Stimulated activated CD8-positive, alpha-beta memory T cell treated with anti-CD3 and anti-CD28 coated beads, Interleukin-12 subunit alpha, Interleukin-12 subunit beta, amount 100 ng/mL, for 1 hour (primary cell): Measurements from ENCODE around the gene C1QTNF5.

Source experiments
- DNase-seq: peaks from one replicate; pipeline ENCODE4 v3.0.0-alpha.2; 2020; ENCODE audit warnings: low read depth

Gene C1QTNF5

DNA sequence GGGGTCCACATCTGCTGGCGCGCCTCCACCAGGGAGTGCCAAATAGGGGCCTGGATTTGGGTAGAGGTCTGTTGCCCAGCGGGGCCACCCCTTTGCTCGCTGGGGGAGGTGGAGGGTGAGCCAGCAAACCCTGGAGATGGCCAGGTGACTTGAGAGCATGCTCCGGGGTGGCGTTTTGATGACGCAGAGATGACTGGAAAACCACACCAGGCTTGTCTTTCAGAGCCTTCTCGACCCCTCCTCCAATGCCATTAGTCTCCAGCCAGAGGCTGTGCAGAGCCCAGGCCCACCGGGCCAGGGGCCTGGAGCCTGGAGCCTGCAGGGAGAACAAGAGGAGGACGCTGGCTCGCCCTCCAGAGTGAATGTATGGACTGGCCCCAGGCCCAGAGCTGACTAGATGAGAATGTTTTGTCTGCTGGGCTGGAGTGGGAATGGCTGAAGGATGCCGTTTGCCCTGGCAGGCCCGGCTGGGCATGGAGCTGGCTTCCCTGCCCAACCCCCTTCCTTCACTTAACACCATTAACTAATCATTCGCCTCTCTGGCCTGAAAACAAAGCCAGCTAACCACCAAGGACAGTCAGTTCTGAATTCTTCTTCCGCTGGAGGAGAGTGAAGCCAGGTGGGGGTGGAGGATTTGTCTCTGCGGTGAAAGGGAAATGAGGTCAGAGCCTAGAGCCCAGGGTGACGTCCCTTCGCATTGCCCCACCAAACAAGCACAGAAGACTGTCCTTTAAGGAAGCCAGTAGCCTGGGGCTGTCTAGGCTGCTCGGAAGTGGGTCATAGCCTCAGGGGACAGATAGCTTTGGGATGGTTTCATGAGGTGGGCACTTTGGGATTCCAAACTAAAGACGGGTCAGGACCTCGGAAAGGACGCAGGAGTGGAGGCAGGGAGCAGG lies 22.2 kb downstream of the C1QTNF5 start:
- no peak for DNase-seq

DNA sequence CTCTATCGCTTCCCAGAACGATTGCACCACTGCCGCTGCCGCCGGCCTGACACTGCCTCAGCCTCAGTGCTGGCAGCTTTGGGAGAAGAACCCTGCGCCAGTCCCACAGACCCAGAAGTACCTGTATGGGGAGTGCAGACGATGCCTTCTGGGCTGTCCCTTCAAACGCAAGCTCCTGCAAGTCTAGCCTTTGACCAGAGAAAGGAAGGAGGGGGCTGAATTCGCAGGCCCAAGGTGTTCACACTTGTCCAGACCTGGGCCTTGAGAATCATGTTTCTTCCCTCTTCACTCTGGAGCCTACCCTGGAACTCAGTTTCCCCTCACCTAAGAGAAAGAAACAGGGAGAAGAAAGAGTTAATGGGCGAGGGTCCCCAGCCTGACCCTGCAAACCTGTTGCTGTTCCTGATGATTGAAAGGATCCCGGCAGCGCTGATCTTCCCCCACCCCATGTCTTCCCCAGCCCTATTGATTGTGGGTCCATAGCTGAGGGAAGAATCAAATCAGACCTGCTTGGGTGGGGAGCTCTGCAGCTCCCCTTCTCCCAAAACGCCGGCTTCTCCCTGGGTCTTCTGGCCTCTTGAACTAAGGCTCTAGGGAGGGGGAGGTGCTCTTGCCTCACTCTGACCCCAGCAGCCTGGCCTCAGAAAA lies 23.0 kb downstream of the C1QTNF5 start:
- no peak for DNase-seq

- no peak for DNase-seq
Measured at GRCh38 chr11:119316729-119317591, 23.7 kb downstream of the C1QTNF5 start, which contains the start of gene MCAM. Gene MCAM, minus strand, starts transcription at chr11:119317130. Its CDS starts 29 bp downstream, at chr11:119317101.

- no peak for DNase-seq
Measured at GRCh38 chr11:119316016-119316728, 24.5 kb downstream of the C1QTNF5 start.

GRCh38 chr11:119315131-119316015 lies 25.3 kb downstream of the C1QTNF5 start:
- DNase-seq: no peak

- DNase-seq: no peak
Measured at GRCh38 chr11:119314726-119315125, 26.0 kb downstream of the C1QTNF5 start.

GRCh38 chr11:119310682-119311052 lies 30.0 kb downstream of the C1QTNF5 start:
- no peak for DNase-seq

GRCh38 chr11:119309953-119310681 lies 30.6 kb downstream of the C1QTNF5 start:
- no peak for DNase-seq

GRCh38 chr11:119309411-119309810 lies 31.3 kb downstream of the C1QTNF5 start:
- DNase-seq: no peak

DNA sequence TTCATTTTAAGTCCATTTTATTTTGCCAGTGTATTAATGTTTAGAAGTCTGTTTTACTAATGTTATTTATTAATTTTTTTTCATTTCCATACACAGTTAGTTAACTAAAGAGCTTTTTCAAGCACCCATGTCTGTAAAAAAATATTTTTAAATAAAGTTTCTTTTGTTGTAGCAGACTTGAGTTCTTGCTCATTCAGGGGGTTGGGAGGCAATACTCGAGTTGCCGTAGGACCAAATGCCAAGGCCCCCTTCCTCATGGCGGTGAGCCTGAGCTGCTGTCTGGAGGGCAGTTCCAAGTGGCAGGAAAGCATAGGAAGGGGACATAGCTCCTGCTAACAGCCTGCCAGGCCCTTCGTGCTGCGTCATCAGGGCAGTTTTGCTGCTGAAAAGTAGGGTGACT lies 32.7 kb downstream of the C1QTNF5 start:
- DNase-seq: no peak

DNA sequence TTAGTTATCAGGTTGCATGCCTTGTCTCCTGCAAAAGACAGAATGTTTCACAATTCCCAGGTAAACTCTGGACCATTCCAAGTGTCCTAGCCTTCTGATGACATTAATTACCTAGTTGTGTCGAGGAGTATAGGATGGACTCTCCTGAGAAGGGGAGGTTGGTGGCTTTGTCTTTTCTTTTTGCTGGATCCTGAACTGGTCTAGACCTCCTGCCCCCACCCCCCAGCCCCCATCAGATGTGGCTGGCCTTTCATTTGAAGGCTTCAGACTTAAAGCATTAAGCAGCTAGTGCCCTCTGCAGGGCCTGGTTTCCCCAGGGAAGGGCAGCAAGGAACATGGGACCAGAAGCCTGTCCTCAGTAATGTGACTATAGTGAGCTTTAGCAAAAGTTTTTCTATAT lies 33.5 kb downstream of the C1QTNF5 start:
- no peak for DNase-seq

- no peak for DNase-seq
Measured at GRCh38 chr11:119306373-119306890, 34.3 kb downstream of the C1QTNF5 start.

GRCh38 chr11:119305556-119306372 lies 34.9 kb downstream of the C1QTNF5 start:
- DNase-seq: no peak

GRCh38 chr11:119303227-119303718 lies 37.4 kb downstream of the C1QTNF5 start:
- DNase-seq: no peak

DNA sequence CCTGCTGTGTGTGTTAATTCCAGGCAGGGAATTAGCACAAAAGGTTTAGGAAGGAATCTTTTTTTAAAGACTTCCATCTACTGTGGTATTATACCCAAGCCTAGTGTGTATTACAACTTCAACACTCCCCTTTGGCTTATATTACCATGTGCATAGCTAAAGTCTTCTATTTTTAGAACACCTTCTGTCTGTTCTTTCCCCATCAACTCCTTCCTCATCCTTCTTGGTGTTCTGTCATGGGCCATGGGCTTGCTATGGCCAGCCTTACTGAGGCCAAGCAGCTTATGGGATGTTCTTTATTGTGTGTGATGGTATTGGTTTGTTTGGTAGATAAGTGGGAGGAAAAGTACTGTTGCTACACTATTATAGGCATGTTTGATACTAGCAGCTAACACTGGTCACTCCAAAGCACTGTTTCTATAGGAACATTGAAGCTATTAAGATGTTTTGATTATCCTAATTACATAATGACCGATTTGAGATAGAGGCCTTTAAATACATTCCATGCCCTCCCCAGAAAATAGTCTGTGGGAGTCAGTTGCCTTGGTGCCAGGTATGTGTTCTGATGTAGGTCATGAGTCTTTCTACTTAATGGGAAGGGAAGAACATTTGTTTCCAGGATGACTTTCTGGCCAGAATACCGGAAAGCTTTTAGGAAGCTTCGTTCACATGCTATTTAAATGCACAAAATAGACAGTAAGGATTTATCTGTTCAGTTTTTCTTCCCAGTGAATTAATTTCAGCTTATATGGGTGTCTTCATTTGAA lies 40.3 kb downstream of the C1QTNF5 start:
- DNase-seq: no peak

GRCh38 chr11:119299416-119299815 lies 41.3 kb downstream of the C1QTNF5 start:
- DNase-seq: no peak

DNA sequence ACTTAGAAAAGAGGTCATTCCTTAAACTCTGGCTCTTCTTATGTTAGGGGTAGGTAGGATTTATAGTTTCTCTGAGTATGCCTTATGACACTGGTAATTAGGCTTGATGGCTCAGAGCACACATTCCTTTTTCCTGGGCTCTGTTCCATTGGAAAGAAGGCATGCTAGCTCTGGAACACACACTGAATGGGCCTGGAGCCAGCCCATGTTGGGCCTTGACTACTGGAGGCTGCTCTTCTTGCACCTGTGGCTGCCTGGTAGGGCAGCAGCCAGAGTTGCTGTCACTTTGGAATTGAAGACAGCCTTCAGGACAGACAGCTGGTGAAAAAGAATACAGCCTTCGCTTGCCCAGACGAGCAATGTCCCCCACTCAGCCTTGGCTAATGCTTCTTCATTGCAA lies 42.0 kb downstream of the C1QTNF5 start:
- no peak for DNase-seq

DNA sequence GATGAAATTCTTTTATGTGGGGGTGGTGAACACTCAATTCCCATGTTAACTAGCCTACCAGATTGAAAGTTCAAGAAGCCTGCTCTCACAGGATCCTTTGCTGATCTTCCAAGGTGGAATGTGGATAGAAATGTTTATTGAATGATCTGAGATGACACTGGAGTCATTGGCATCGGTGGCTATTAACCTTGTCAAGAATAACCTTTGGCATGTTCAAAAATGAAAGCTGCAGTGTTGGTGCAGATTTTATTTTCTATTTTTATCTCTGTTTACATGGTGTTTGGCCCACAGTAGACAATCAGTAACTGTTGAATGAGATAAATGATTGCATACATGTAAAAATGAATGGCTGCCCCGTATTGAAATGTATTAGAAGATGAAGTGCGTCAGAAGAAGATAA lies 42.7 kb downstream of the C1QTNF5 start:
- DNase-seq: no peak
